ENCODE results near the gene AMBRA1. TPM values are rescaled to one million over a fixed set of nuclear protein-coding genes. Genes with fewer than 3 reads are reported as not detected.

AMBRA1 gene
- total and polyA plus RNA-seq, 8 donors = 4.6 to 59.4 (median 23.3) TPM

DNA sequence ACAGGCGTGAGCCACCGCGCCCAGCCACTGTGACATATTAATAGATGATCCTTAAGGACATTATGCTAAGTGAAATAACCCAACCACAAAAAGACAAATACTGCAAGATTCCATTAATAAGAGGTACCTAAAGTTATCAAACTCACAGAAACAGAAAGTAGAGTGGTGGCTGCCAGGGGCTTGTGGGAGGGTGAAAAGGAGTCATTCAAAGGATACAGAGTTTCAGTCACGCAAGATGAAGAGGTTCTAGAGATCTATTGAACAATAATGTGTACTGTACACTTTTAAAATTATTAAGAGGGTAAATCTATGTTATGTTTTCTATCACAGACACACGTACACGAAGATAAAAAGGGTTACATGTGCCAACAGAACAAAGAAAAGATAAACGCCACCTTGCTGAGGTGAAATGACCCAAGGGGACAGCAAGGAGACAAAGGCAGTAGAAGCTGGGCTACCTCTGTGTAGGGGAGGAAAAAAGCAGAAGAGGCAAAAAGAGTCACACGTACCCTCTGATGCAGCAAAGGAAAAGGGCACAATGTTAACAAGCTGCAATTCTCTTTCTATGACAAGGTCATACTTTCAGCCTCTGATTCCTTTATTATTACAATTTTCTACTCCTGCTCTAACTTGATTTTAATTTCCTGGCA lies 65.3 kb downstream of the AMBRA1 start:
- peak overlapping the region in 1 of 5 donors; percentile 32 for H3K27ac ChIP-seq
- H3K9me3 ChIP-seq = peaks cover 0 to 5% (median 0%) of the 10 kb centered on the region in 4 donors
- no peak overlapping the region for H3K4me3 ChIP-seq
- peaks cover 0 to 5% (median 0%) of the 10 kb centered on the region in 4 donors for H3K36me3 ChIP-seq
- DNase-seq = no peak
- 52 to 72% (median 63%) methylated on average over 8 of the region's 8 CpGs for WGBS, 5 donors
- no peak for TF ChIP-seq EP300 (IDR thresholded peaks at IDR 0.05)
- no peak for TF ChIP-seq POLR2A (IDR thresholded peaks at IDR 0.05)
- TF ChIP-seq POLR2AphosphoS5 (IDR thresholded peaks at IDR 0.05) = no peak
- TF ChIP-seq, protein P1, sequence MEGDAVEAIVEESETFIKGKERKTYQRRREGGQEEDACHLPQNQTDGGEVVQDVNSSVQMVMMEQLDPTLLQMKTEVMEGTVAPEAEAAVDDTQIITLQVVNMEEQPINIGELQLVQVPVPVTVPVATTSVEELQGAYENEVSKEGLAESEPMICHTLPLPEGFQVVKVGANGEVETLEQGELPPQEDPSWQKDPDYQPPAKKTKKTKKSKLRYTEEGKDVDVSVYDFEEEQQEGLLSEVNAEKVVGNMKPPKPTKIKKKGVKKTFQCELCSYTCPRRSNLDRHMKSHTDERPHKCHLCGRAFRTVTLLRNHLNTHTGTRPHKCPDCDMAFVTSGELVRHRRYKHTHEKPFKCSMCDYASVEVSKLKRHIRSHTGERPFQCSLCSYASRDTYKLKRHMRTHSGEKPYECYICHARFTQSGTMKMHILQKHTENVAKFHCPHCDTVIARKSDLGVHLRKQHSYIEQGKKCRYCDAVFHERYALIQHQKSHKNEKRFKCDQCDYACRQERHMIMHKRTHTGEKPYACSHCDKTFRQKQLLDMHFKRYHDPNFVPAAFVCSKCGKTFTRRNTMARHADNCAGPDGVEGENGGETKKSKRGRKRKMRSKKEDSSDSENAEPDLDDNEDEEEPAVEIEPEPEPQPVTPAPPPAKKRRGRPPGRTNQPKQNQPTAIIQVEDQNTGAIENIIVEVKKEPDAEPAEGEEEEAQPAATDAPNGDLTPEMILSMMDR (IDR thresholded peaks at IDR 0.05) = no peak
- no peaks in the 10 kb centered on the region for H3K27me3 ChIP-seq
- intact Hi-C loops (cut with DNase I; ENCODE audit: low total_unique reads) = no loop called here
- H3K4me1 ChIP-seq = peaks cover 7 to 32% (median 24%) of the 10 kb centered on the region in 4 donors

DNA sequence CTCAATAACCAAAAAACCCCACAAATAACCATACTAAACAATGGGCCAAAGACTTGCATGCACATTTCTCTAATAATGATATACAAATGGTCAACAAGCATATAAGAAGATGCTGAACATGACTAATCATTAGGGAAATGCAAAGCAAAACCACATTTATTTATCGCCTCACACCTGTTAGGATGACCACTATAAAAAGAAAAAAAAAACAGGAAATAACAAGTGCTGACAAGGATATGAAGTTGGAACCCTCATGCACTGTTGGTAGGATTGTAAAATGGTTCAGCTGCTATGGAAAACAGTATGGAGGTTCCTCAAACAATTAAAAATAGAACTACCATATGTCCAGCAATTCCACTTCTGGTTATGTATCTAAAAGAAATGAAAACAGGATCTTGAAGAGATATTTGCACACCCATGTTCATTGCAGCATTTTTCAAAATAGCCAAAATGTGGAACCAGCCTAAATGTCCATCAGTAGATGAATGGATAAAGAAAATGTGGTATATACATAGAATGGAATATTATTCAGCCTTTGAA lies 66.2 kb downstream of the AMBRA1 start:
- DNase-seq = no peak
- no peak overlapping the region for H3K4me3 ChIP-seq
- no peak overlapping the region for H3K27ac ChIP-seq
- peaks cover 7 to 41% (median 28%) of the 10 kb centered on the region in 4 donors for H3K4me1 ChIP-seq
- H3K36me3 ChIP-seq = peaks cover 0 to 5% (median 0%) of the 10 kb centered on the region in 4 donors
- no peaks in the 10 kb centered on the region for H3K27me3 ChIP-seq
- 80 to 97% (median 88%) methylated on average over 1 of the region's 1 CpG for WGBS, 5 donors
- TF ChIP-seq POLR2AphosphoS5 (IDR thresholded peaks at IDR 0.05) (no peak), EP300 (IDR thresholded peaks at IDR 0.05) (no peak), POLR2A (IDR thresholded peaks at IDR 0.05) (no peak)
- TF ChIP-seq, protein P1 (IDR thresholded peaks at IDR 0.05) = no peak
- peaks cover 0 to 5% (median 0%) of the 10 kb centered on the region in 4 donors for H3K9me3 ChIP-seq
- intact Hi-C loops (cut with DNase I; ENCODE audit: low total_unique reads) = no loop called here

DNA sequence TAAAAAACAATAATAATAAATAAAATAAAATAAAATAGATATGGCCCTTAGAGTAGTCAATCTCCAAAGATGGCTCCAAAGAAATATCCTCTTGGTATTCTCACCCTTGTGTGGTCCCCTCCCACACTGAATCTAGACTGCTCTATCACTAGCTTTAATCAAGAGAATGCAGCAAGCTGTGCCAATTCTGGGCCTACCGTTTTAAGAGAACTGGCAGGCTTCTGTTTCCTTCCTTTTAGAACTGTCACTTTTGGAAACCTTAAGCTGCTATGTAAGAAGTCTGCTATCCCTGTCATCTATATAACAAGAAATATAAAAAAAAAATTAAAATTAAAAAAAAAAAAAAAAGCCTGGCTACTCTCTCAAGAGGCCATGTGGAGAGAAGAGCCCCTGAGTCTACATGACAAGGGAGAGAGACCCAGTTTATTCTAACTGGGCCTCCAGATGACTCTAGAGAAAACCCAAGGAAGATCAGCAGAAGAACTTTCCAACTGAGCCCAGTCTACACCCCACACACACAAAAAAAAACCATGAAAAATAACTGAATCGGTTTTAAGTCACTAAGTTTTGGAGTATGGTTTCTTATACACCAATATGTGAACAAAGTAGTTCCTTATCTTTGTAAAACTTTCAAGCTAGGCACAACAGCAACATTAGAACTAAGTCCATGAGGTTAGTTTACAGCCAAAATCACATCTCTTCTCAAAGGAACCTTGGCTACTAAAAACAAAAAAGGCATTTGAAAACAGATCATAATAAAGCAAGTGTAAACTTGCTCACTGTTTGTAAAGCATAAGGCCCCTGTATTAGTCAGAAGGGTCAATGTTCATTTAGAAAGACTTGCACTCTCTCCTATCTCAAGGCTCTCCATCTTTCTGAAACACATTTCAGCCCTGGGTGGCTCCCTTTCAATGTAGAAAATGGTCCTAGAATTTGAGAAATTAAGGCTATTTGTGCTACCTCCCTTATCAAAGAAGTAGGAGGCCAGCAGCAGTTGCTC lies 67.3 kb downstream of the AMBRA1 start:
- H3K27me3 ChIP-seq = no peaks in the 10 kb centered on the region
- TF ChIP-seq POLR2AphosphoS5 (IDR thresholded peaks at IDR 0.05) (no peak), EP300 (IDR thresholded peaks at IDR 0.05) (no peak), POLR2A (IDR thresholded peaks at IDR 0.05) (no peak)
- TF ChIP-seq, protein P1 (IDR thresholded peaks at IDR 0.05) = no peak
- peaks cover 7 to 49% (median 33%) of the 10 kb centered on the region in 4 donors for H3K4me1 ChIP-seq
- WGBS, 5 donors = 82 to 89% (median 85%) methylated on average over 2 of the region's 2 CpGs
- H3K4me3 ChIP-seq = no peak overlapping the region
- no peak for DNase-seq
- intact Hi-C loops (cut with DNase I; ENCODE audit: low total_unique reads) = no loop called here
- peaks cover 0 to 5% (median 0%) of the 10 kb centered on the region in 4 donors for H3K36me3 ChIP-seq
- H3K9me3 ChIP-seq = peaks cover 0 to 5% (median 0%) of the 10 kb centered on the region in 4 donors
- H3K27ac ChIP-seq = no peak overlapping the region

DNA sequence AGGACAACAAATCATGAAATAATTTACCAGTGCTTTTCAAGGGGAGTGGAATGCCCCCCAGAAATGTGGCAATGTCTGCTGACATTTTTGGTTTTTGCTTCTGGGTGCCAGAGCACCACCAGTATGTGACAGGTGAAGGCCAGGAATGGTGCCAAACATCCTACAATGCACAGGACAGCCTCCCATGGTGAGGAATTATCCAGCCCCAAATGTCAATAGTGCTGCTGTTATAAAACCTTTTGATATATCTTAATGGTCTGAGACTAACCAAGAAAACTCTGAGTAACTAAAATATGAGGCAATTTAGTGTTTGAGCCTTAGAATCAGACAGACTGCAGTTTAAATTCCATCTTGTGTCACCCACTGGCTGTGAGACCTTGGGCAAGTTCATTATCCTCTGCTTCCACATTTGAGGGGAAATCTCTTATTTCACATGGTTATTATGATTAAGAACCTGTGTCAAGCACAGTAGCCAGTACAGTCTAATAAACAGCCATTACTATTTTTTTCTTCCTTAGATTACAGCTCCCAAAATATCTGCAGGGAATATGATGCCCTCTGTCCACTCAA lies 69.5 kb downstream of the AMBRA1 start:
- Histone ChIP-seq H3K4me1 (peaks cover 10 to 53% (median 35%) of the 10 kb centered on the region in 4 donors), H3K27ac (no peak overlapping the region), H3K27me3 (no peaks in the 10 kb centered on the region), H3K9me3 (peaks cover 0 to 5% (median 0%) of the 10 kb centered on the region in 4 donors), H3K4me3 (no peak overlapping the region), H3K36me3 (peaks cover 0 to 5% (median 0%) of the 10 kb centered on the region in 4 donors)
- no peak for DNase-seq
- TF ChIP-seq POLR2AphosphoS5 (IDR thresholded peaks at IDR 0.05) (no peak), POLR2A (IDR thresholded peaks at IDR 0.05) (no peak), EP300 (IDR thresholded peaks at IDR 0.05) (no peak)
- TF ChIP-seq, protein P1 (IDR thresholded peaks at IDR 0.05) = no peak
- intact Hi-C loops (cut with DNase I; ENCODE audit: low total_unique reads) = no loop called here
